Effector memory CD4-positive, alpha-beta T cell (primary cell): ENCODE measurements around the gene PPTC7.
"Not testable (repeated sequence)": the region's sequence is repeated elsewhere in the genome, so short reads cannot be mapped to it uniquely, and the experiment has no call there.

ENCODE experiments used
- DNase-seq, 3 donors: peaks; one replicate each; pipeline ENCODE4 v3.0.0-alpha.2; 2020
- H3K27ac ChIP-seq: 2 replicates; pipeline ENCODE4 v1.7.0; 2013; ENCODE audit warnings: mild to moderate bottlenecking, low read length, moderate library complexity; ENCODE audit not compliant: insufficient read depth, poor library complexity, severe bottlenecking
- H3K27me3 ChIP-seq: replicated peaks from 2 replicates; pipeline ENCODE4 v1.7.0; 2013; ENCODE audit warnings: mild to moderate bottlenecking, low read length; ENCODE audit not compliant: insufficient read depth, control insufficient read depth, poor library complexity, severe bottlenecking
- H3K36me3 ChIP-seq: 2 replicates; pipeline ENCODE4 v1.7.0; 2013; ENCODE audit warnings: mild to moderate bottlenecking, low read length, moderate library complexity; ENCODE audit not compliant: control insufficient read depth, insufficient read depth
- H3K4me1 ChIP-seq: 2 replicates; pipeline ENCODE4 v1.7.0; 2013; ENCODE audit warnings: low read length, mild to moderate bottlenecking; ENCODE audit not compliant: control insufficient read depth, insufficient read depth, poor library complexity, severe bottlenecking
- H3K4me3 ChIP-seq: 2 replicates; pipeline ENCODE4 v1.7.0; 2013; ENCODE audit warnings: low read length, low read depth, mild to moderate bottlenecking; ENCODE audit not compliant: insufficient read depth, poor library complexity, severe bottlenecking
- H3K9me3 ChIP-seq: 2 replicates; pipeline ENCODE4 v1.7.0; 2013; ENCODE audit warnings: mild to moderate bottlenecking, low read length, moderate library complexity; ENCODE audit not compliant: control insufficient read depth

The PPTC7 gene

DNA sequence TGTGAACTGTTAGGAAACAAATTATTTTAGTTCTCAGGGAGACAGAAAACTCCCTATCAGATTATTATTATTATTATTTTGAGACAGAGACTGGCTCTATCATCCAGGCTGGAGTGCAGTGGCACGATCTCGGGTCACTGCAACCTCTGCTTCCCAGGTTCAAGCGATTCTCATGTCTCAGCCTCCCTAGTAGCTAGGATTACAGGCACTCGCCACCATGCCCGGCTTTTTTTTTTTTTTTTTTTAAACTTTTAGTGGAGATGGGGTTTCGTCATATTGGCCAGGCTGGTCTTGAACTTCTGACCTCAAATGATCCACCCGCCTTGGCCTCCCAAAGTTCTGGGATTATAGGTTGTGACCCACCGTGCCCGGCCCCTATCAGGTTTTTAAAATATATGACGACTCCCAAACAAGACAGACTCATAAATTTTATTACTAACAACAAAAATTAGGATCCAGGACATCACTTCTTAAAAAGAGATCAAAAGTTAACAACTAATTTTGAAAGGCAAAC is 8.3 kb downstream of the PPTC7 start:
- not testable (repeated sequence) for H3K36me3 ChIP-seq, H3K27me3 ChIP-seq, DNase-seq, H3K4me3 ChIP-seq, H3K9me3 ChIP-seq, H3K27ac ChIP-seq
- H3K4me1 ChIP-seq: peaks cover 16% of the 10 kb centered on the region

DNA sequence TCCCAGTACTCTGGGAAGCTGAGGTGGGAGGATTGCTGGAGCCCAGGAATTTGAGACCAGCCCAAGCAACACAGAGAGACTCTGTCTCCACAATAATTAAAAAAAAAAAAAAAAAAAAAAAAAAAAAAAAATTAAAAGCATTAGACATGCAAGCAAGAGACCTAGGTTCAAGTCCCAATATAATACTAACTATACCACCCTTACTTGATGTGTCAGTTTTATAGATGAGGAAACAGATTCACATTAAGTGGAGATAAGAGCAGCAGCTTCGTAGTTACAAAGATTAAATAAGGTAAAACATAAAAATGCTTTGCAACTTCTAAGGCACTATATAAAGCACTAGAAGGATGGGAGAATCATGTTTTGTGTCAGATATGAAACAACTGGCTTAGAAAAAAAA is 9.1 kb downstream of the PPTC7 start:
- H3K4me1 ChIP-seq: peaks cover 12% of the 10 kb centered on the region
- no peaks in the 10 kb centered on the region for H3K9me3 ChIP-seq
- H3K4me3 ChIP-seq: no peak overlapping the region
- H3K36me3 ChIP-seq: peaks cover 6% of the 10 kb centered on the region
- no peak for DNase-seq
- H3K27ac ChIP-seq: no peak overlapping the region
- no peaks in the 10 kb centered on the region for H3K27me3 ChIP-seq

DNA sequence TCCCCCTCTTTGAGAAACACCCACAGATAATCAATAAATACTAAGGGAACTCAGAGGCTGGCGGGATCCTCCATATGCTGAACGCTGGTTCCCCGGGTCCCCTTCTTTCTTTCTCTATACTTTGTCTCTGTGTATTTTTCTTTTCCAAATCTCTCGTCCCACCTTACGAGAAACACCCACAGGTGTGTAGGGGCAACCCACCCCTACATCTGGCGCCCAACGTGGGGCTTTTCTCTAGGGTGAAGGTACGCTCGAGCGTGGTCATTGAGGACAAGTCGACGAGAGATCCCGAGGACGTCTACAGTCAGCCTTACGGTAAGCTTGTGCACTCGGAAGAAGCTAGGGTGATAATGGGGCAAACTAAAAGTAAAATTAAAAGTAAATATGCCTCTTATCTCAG is 12.3 kb downstream of the PPTC7 start:
- not testable (repeated sequence) for DNase-seq, H3K9me3 ChIP-seq, H3K36me3 ChIP-seq, H3K4me3 ChIP-seq, H3K27me3 ChIP-seq, H3K27ac ChIP-seq
- H3K4me1 ChIP-seq: peaks cover 13% of the 10 kb centered on the region

DNA sequence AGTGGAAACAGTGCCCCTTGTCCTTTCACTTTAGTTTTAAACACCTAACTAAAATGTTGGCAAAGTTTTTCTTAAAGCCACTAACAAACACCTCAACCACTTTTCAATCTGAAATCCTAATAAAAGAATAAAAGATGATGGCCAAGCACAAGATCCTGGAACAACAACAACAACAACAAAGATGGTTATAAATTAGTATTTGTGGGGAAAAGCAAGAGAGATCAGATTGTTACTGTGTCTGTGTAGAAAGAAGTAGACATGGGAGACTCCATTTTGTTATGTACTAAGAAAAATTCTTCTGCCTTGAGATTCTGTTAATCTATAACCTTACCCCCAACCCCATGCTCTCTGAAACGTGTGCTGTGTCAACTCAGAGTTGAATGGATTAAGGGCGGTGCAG is 13.3 kb downstream of the PPTC7 start:
- H3K9me3 ChIP-seq, H3K27me3 ChIP-seq, H3K4me3 ChIP-seq, H3K4me1 ChIP-seq, H3K36me3 ChIP-seq, H3K27ac ChIP-seq, DNase-seq: not testable (repeated sequence)

DNA sequence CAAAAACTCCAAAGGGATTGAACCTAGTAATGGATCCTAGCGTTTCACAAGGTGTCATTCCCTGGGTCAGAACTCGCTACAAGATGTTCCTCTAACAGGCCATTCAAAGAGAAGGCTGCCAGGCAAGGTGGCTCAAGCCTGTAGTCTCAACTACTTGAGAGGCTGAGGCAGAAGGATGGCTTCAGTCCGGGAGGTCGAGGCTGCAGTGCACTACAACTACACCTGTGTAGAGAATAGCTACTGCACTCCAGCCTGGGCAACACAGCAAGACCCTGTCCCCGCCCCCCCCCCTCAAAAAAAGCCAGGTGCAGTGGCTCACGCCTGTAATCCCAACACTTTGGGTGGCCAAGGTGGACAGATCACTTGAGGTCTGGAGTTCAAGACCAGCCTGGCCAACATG is 14.4 kb downstream of the PPTC7 start:
- Histone ChIP-seq H3K36me3 (peaks cover 6% of the 10 kb centered on the region), H3K4me3 (no peak overlapping the region), H3K4me1 (peaks cover 8% of the 10 kb centered on the region), H3K27ac (no peak overlapping the region), H3K27me3 (no peaks in the 10 kb centered on the region), H3K9me3 (no peaks in the 10 kb centered on the region)
- no peak for DNase-seq

DNA sequence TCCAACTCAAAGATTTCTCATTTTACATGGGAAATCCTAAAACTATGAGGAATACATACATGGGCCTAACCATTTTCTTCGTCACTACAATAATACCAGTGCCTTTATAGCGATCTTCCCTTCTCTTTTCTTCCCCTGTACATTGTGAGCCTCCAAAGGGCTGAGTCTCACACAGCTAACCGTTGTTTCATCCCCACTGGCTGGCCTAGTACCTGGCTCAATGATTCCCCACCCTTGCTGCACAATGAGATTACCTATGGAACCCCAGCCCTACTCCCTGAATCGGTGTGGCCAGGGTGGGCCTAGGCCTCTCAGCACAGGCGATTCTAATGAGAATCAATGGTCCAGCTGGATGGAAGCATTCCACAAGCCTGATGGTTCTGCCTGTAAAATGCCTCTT is 16.1 kb downstream of the PPTC7 start:
- H3K36me3 ChIP-seq: peaks cover 3% of the 10 kb centered on the region
- H3K27ac ChIP-seq: no peak overlapping the region
- peaks cover 8% of the 10 kb centered on the region for H3K4me1 ChIP-seq
- no peaks in the 10 kb centered on the region for H3K27me3 ChIP-seq
- DNase-seq: no peak
- no peak overlapping the region for H3K4me3 ChIP-seq
- no peaks in the 10 kb centered on the region for H3K9me3 ChIP-seq

DNA sequence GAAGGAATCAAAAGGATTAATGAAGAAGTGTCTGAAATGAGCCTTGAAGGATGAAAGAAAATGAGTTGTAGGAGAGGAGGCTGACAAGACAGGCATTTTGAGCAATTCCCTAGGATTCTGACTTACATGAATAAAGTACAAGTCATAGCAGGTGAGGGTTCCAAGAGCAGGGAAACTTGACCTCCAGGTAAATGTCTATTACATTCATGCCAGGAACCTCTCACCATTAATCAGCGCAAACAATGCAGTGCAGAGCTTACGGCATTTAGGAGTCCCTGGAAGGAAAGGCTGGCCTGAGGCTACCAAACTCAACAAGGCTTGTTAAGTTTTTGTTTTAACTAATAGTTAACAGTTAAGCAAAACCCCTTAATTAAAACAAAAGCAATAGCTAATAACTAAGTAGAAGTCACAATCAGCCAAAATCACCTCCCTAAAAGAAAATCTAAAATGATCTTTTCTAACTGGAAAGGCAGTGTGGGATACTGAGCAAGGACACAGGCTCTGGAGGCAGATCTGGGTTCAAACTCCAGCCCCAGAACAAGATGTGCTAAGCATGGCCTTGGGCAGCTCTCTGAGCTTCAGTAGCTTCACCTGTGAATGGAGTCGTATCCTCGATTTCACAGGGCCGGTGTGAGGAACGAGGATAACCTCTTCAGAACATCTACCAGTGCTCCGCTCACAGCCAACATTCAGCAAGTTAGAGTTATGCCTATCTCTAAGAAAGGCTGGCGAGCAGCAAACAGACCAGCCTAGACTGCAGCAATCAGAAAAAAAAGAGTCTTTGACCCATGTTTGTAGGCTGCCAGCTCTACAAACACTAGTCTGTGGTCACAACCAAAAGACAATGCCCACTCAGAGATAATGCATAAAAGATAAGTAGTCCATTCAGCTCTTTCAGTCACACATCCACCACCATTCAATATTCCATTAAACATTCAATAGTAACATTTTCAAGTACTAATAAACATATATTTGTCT is 16.9 kb downstream of the PPTC7 start:
- H3K4me3 ChIP-seq: no peak overlapping the region
- no peaks in the 10 kb centered on the region for H3K9me3 ChIP-seq
- H3K27me3 ChIP-seq: no peaks in the 10 kb centered on the region
- H3K27ac ChIP-seq: peak overlapping the region; percentile 29
- DNase-seq: no peak
- peaks cover 3% of the 10 kb centered on the region for H3K36me3 ChIP-seq
- H3K4me1 ChIP-seq: peaks cover 8% of the 10 kb centered on the region

DNA sequence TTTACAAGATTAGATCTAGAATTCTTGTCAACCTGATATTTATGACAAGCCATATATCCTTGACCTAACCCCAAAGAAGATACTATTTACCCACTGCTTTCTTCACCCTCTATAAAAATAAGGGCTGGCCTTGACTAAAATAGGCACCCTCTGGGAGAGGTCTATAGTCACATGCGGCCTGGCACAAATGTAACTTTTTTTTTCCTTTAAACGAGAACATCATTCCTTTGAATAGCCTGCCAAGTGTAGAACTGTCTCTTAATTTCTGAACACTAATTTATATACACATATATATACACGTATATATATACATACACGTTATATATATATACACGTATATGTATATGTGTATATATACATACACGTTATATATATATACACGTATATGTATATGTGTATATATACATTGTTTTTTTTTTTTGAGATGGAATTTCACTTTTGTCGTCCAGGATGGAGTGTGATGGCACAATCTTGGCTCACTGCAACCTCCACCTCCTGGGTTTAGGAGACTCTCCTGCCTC is 18.6 kb downstream of the PPTC7 start:
- DNase-seq: no peak
- H3K4me1 ChIP-seq: peaks cover 8% of the 10 kb centered on the region
- H3K9me3 ChIP-seq: no peaks in the 10 kb centered on the region
- no peak overlapping the region for H3K27ac ChIP-seq
- no peak overlapping the region for H3K4me3 ChIP-seq
- peaks cover 3% of the 10 kb centered on the region for H3K36me3 ChIP-seq
- no peaks in the 10 kb centered on the region for H3K27me3 ChIP-seq

DNA sequence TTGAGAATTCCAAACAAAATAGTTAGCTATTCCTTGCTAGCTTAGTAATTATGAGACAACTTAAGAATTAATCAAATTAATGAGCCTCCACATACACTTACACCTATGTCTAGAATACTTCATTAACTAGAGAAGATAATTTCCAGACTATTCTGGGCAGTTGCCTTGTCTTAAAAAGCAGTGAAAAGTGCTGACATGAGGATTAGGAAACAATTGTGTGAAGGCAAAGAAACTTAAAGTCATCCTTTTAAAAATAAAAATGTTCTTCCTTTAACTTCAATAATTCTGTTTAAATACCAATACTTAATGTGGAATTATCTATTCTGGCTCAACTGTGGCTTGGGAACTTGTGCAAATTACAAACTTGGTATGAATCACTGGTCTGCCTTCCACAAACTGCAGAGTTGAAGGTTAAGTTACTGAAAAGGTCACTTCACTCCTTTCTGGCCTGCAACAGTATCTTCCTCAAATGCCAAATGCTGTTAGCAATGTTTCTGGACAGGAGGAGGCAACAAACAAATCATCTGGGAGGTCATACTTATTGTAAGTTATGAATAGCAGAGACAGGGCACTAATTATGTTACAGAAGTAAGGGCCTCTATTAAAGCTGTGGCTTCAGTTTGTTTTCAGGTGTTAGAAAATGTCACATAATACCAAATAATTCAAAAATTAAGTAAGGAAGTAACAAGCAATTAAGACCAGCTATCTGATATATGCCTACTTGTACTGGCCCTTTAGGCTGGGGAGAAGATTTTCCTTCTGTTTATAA is 19.2 kb downstream of the PPTC7 start:
- Histone ChIP-seq H3K27ac (no peak overlapping the region), H3K9me3 (no peaks in the 10 kb centered on the region), H3K4me3 (no peak overlapping the region), H3K27me3 (no peaks in the 10 kb centered on the region), H3K36me3 (no peaks in the 10 kb centered on the region), H3K4me1 (peaks cover 8% of the 10 kb centered on the region)
- DNase-seq: no peak

DNA sequence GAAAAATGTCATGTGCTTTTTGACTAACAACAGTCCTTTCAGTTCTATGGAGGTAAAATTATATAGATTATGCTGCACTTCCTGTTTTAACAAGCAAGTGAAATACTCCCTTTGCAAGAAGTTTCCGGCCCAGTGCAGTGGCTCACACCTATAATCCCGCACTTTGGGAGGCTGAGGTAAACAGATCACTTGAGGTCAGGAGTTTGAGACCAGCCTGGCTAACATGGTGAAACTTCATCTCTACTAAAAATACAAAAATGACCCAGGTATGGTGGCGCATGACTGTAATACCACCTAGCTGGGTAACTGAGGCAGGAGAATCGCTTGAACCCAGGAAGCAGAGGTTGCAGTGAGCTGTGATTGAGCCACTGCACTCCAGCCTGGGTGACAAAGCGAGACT is 20.7 kb downstream of the PPTC7 start:
- not testable (repeated sequence) for H3K4me3 ChIP-seq, H3K9me3 ChIP-seq, H3K4me1 ChIP-seq, H3K36me3 ChIP-seq, H3K27me3 ChIP-seq
- H3K27ac ChIP-seq: peak overlapping the region; percentile 49
- peak in 2 of 3 donors; percentile 34 to 63 for DNase-seq
